A549 (cell line): ENCODE results near the gene SSNA1.

Source experiments
- CTCF ChIP-seq: fragments of >200 bp; sonication (Bioruptor Twin); formaldehyde crosslinking; IDR thresholded peaks from 3 replicates; pipeline ENCODE4 v1.5.1; 2016
- EHMT2 ChIP-seq: fragments of 200-600 bp; sonication (generic); IDR thresholded peaks from 2 replicates; pipeline ENCODE4 v1.6.1; 2016; ENCODE audit warnings: antibody characterized with exemption, low read depth, mild to moderate bottlenecking, moderate library complexity
- FOSL2 ChIP-seq, 2 experiments: fragments of 450-650 bp in 1 of 2; fragments of >200 bp in 1 of 2; sonication (Bioruptor Twin) in 1 of 2; formaldehyde crosslinking; IDR thresholded peaks; 2 replicates each; pipeline versions ENCODE4 v1.5.0 to v1.6.1; 2016 to 2020; ENCODE audit warnings: mild to moderate bottlenecking in 1 of 2, moderate library complexity in 1 of 2
- PHF8 ChIP-seq: fragments of 200-600 bp; sonication (generic); IDR thresholded peaks from 2 replicates; pipeline ENCODE4 v1.6.1; 2016; ENCODE audit warnings: low read depth, mild to moderate bottlenecking, antibody characterized with exemption, moderate library complexity, borderline replicate concordance
- POLR2A ChIP-seq: IDR thresholded peaks from 2 replicates; pipeline ENCODE4 v1.6.1; 2012; ENCODE audit warnings: mild to moderate bottlenecking, low read length
- RAD21 ChIP-seq, 2 experiments: fragments of >200 bp in 1 of 2; sonication (Bioruptor Twin) in 1 of 2; formaldehyde crosslinking in 1 of 2; IDR thresholded peaks in 1 of 2; conservative IDR thresholded peaks in 1 of 2; 2 replicates in 1 of 2; 3 replicates in 1 of 2; pipeline ENCODE4 v1.6.1; 2012 to 2018; ENCODE audit warnings: inconsistent platforms in 1 of 2
- TP53 ChIP-seq: fragments of 250-450 bp; sonication (Bioruptor Pico); IDR thresholded peaks from 2 replicates; pipeline ENCODE4 v1.5.0; 2021; ENCODE audit warnings: mild to moderate bottlenecking, moderate library complexity
- USF2 ChIP-seq: fragments of 450-650 bp; IDR thresholded peaks from 2 replicates; pipeline ENCODE4 v1.6.1; 2014; ENCODE audit warnings: antibody characterized with exemption
- ZNF302 ChIP-seq: fragments of 250-450 bp; sonication (Bioruptor Pico); IDR thresholded peaks from 2 replicates; pipeline ENCODE4 v1.9.0; 2021; ENCODE audit warnings: inconsistent platforms, mild to moderate bottlenecking, moderate library complexity

- no peak for TF ChIP-seq USF2
- no peak for TF ChIP-seq CTCF
- TF ChIP-seq EHMT2, result no peak
- TF ChIP-seq POLR2A, result no peak
- no peak for TF ChIP-seq RAD21 (conservative IDR thresholded peaks at IDR 0.05 in 1 of 2, IDR thresholded peaks at IDR 0.05 in 1 of 2)
- TF ChIP-seq FOSL2 (IDR thresholded peaks at IDR 0.05), result no peak
- no peak for TF ChIP-seq FOSL2 (CRISPR knock-in tag; IDR thresholded peaks at IDR 0.05)
- no peak for TF ChIP-seq PHF8
- TF ChIP-seq TP53 (CRISPR knock-in tag), result no peak
- no peak for TF ChIP-seq ZNF302 (CRISPR knock-in tag)
Observed at GRCh38 chr9:137199411-137200121, 11.1 kb downstream of the SSNA1 start.
